Measurements from ENCODE around the gene VWC2L. TPM values are rescaled to one million over a fixed set of nuclear protein-coding genes. Genes with fewer than 3 reads are reported as not detected.

VWC2L gene
- total RNA-seq, 1 donor from 2014 or later: not detected

GRCh38 chr2:214386720-214387119, 24.1 kb upstream of the VWC2L start:
- Mint-ChIP-seq H3K4me1 (ENCODE audit: low read depth) (peaks cover 8% of the 10 kb centered on the region), H3K9me3 (ENCODE audit: low read depth) (no peaks in the 10 kb centered on the region), H3K36me3 (ENCODE audit: low read depth) (no peaks in the 10 kb centered on the region), H3K27ac (ENCODE audit: unreplicated experiment) (no peak overlapping the region), H3K27me3 (ENCODE audit: low read depth) (no peaks in the 10 kb centered on the region), H3K4me3 (ENCODE audit: unreplicated experiment) (no peak overlapping the region)
- no peak for DNase-seq (ENCODE audit: low spot score)
- no peak for TF ChIP-seq CTCF (IDR thresholded peaks at IDR 0.05)

GRCh38 chr2:214389334-214389733, 21.5 kb upstream of the VWC2L start:
- no peaks in the 10 kb centered on the region for H3K36me3 Mint-ChIP-seq (ENCODE audit: low read depth)
- H3K27ac Mint-ChIP-seq (ENCODE audit: unreplicated experiment): no peak overlapping the region
- H3K4me3 Mint-ChIP-seq (ENCODE audit: unreplicated experiment): no peak overlapping the region
- DNase-seq (ENCODE audit: low spot score): no peak
- H3K9me3 Mint-ChIP-seq (ENCODE audit: low read depth): no peaks in the 10 kb centered on the region
- H3K4me1 Mint-ChIP-seq (ENCODE audit: low read depth): peaks cover 6% of the 10 kb centered on the region
- no peak for TF ChIP-seq CTCF (IDR thresholded peaks at IDR 0.05)
- no peaks in the 10 kb centered on the region for H3K27me3 Mint-ChIP-seq (ENCODE audit: low read depth)

DNA sequence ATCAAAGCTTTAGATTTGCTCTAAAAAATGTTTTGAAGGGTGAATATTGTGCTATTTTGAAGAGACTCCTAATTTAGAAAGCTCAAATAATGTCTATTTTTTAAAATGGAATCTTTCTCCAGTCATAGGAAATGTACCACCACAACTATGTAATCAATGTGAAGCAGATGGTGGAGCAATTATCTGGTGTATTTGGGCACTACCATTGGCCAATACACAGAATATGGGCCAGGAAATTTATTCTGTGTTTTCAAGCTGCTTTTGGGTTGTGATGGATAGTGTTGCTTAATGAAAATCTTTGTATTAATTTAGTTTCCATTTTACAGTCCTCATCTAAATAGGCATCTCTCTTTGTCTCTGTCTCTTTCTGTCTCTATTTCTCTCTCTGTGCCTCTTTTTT, 17.1 kb upstream of the VWC2L start:
- no peak for DNase-seq (ENCODE audit: low spot score)
- Mint-ChIP-seq H3K27me3 (ENCODE audit: low read depth) (no peaks in the 10 kb centered on the region), H3K36me3 (ENCODE audit: low read depth) (no peaks in the 10 kb centered on the region), H3K4me3 (ENCODE audit: unreplicated experiment) (no peak overlapping the region), H3K27ac (ENCODE audit: unreplicated experiment) (no peak overlapping the region), H3K4me1 (ENCODE audit: low read depth) (no peaks in the 10 kb centered on the region), H3K9me3 (ENCODE audit: low read depth) (peaks cover 4% of the 10 kb centered on the region)
- no peak for TF ChIP-seq CTCF (IDR thresholded peaks at IDR 0.05)

DNA sequence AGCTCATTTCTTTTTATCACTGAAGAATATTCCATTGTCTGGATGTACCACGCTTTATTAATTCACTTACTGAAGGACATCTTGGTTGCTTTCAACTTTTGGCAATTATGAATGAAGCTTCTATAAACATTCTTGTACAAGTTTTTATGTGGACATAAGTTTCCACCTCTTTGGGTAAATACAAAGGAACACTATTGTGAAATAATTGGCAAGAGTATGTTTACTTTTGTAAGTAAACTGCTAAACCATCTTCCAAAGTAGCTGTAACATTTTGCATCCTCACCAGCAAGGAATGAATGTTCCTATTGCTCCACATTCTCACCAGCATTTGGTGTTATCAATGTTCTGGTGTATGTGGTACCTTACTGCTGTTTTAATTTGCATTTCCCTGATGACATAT, 15.8 kb upstream of the VWC2L start:
- no peak for DNase-seq (ENCODE audit: low spot score)
- Mint-ChIP-seq H3K27ac (ENCODE audit: unreplicated experiment) (no peak overlapping the region), H3K36me3 (ENCODE audit: low read depth) (no peaks in the 10 kb centered on the region), H3K4me3 (ENCODE audit: unreplicated experiment) (no peak overlapping the region), H3K4me1 (ENCODE audit: low read depth) (no peaks in the 10 kb centered on the region), H3K9me3 (ENCODE audit: low read depth) (peaks cover 4% of the 10 kb centered on the region), H3K27me3 (ENCODE audit: low read depth) (no peaks in the 10 kb centered on the region)
- TF ChIP-seq CTCF (IDR thresholded peaks at IDR 0.05): no peak

- Mint-ChIP-seq H3K27me3 (ENCODE audit: low read depth) (no peaks in the 10 kb centered on the region), H3K27ac (ENCODE audit: unreplicated experiment) (no peak overlapping the region), H3K36me3 (ENCODE audit: low read depth) (no peaks in the 10 kb centered on the region), H3K4me3 (ENCODE audit: unreplicated experiment) (no peak overlapping the region), H3K9me3 (ENCODE audit: low read depth) (no peaks in the 10 kb centered on the region), H3K4me1 (ENCODE audit: low read depth) (peaks cover 15% of the 10 kb centered on the region)
- no peak for TF ChIP-seq CTCF (IDR thresholded peaks at IDR 0.05)
- no peak for DNase-seq (ENCODE audit: low spot score)
Measured at GRCh38 chr2:214401580-214401979, 9.3 kb upstream of the VWC2L start.
